Activated naive CD4-positive, alpha-beta T cell treated with anti-CD3 and anti-CD28 coated beads for 36 hours (primary cell): ENCODE results near the gene TMEM231. TPM values are rescaled to one million over a fixed set of nuclear protein-coding genes. Genes with fewer than 3 reads are reported as not detected.
"Not testable (repeated sequence)": the region's sequence is repeated elsewhere in the genome, so short reads cannot be mapped to it uniquely, and the experiment has no call there.

Experiments
- CTCF ChIA-PET: fragments of 350-600 bp; sonication (Branson Sonifier 250); formaldehyde crosslinking; loops from one replicate; lab custom pipeline; 2021; ENCODE audit warnings: antibody characterized with exemption; lab: Charles Lee
- DNase-seq: peaks from one replicate; pipeline ENCODE4 v3.0.0-alpha.2; 2020
- H3K27ac Mint-ChIP-seq: one replicate; pipeline ENCODE4 v1.8.0; 2021; ENCODE audit warnings: mild to moderate bottlenecking, mixed read lengths
- H3K27me3 Mint-ChIP-seq: one replicate; pipeline ENCODE4 v1.8.0; 2021; ENCODE audit warnings: low read depth, mixed read lengths
- H3K36me3 Mint-ChIP-seq: one replicate; pipeline ENCODE4 v1.8.0; 2021; ENCODE audit warnings: low read depth, mixed read lengths
- H3K4me1 Mint-ChIP-seq: one replicate; pipeline ENCODE4 v1.8.0; 2021; ENCODE audit warnings: low read depth, mixed read lengths
- H3K4me3 Mint-ChIP-seq: one replicate; pipeline ENCODE4 v1.8.0; 2021; ENCODE audit warnings: mild to moderate bottlenecking, moderate library complexity, mixed read lengths
- H3K9me3 Mint-ChIP-seq: one replicate; pipeline ENCODE4 v1.8.0; 2021; ENCODE audit warnings: mixed read lengths
- intact Hi-C: fragments of 100-400 bp; cut with micrococcal nuclease; formaldehyde crosslinking; loops from one replicate; pipeline ENCODE4 v1.15.1; 2023
- total RNA-seq, 2 experiments: library from RNA; stranded (reverse); gene quantifications; one replicate each; pipeline ENCODE4 v1.2.3, GENCODE V29; 2021

Gene TMEM231
- total RNA-seq, 2 experiments from 2014 or later, result 4.5 to 5.4 TPM

GRCh38 chr16:75565640-75566039, 9.6 kb upstream of the TMEM231 start:
- Mint-ChIP-seq H3K4me3 (peak overlapping the region; percentile 98), H3K36me3 (peaks cover 7% of the 10 kb centered on the region), H3K9me3 (no peaks in the 10 kb centered on the region), H3K27me3 (peaks cover 3% of the 10 kb centered on the region), H3K4me1 (peaks cover 36% of the 10 kb centered on the region), H3K27ac (peak overlapping the region; percentile 94)
- CTCF ChIA-PET, result interaction anchor here (1.1 to 2.7 kb wide), 6 partner anchors 49 to 366 kb away, joined by 4 to 13 read pairs (median 5); partner anchors contain the start of genes KARS1, TERF2IP and TMEM170A
- DNase-seq, result no peak
- intact Hi-C loops, result loop anchor here (1.0 to 10.0 kb wide), 10 partner anchors 9 to 1625 kb away; partner anchors contain the start of genes ADAT1, CFDP1, KARS1 and TERF2IP

GRCh38 chr16:75559564-75560372, 3.7 kb upstream of the TMEM231 start:
- Mint-ChIP-seq H3K4me3 (no peak overlapping the region), H3K27ac (no peak overlapping the region), H3K4me1 (peaks cover 5% of the 10 kb centered on the region), H3K9me3 (no peaks in the 10 kb centered on the region), H3K27me3 (peaks cover 8% of the 10 kb centered on the region), H3K36me3 (no peaks in the 10 kb centered on the region)
- intact Hi-C loops, result loop anchor here (10.0 kb wide), 1 partner anchor 545 kb away; no protein-coding TSS in a partner anchor
- DNase-seq, result no peak
- CTCF ChIA-PET, result interaction anchor here (1.1 kb wide), 1 partner anchor 95 kb away, joined by 5 read pairs; no protein-coding TSS in a partner anchor

DNA sequence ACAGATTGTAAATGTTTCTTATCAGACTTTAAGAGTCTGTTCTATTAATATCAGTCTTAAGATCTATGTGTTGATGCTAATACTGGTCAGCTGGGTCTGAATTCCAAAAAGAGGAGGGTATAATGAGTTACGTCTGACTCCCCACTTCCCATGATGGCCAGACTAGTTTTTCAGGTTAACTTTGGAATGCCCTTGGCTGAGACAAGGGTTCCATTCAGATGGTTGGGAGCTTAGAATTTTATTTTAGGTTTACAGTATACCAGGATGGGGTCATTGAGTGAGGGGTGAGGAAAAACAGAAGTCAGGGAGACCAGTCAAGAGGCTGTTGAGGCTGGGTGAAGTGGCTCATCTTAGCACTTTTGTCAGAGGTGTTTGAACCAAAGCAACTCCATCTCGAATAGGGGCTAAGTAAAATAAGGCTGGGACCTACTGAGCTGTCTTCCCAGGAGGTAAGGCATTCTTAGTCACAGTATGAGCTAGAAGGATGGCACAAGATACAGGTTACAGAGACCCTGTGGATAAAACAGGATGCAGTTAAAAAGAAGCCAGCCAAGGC, 2.9 kb upstream of the TMEM231 start:
- CTCF ChIA-PET, result interaction anchor here (1.1 kb wide), 1 partner anchor 94 kb away, joined by 5 read pairs; no protein-coding TSS in a partner anchor
- no peak for DNase-seq
- Mint-ChIP-seq H3K36me3 (no peaks in the 10 kb centered on the region), H3K4me3 (no peak overlapping the region), H3K27ac (no peak overlapping the region), H3K4me1 (peaks cover 5% of the 10 kb centered on the region), H3K27me3 (peaks cover 6% of the 10 kb centered on the region), H3K9me3 (no peaks in the 10 kb centered on the region)
- intact Hi-C loops, result no loop called here

- intact Hi-C loops, result loop anchor here (1.0 to 2.0 kb wide), 8 partner anchors 9 to 1634 kb away; partner anchors contain the start of genes ADAT1, CFDP1, KARS1 and TERF2IP
- peak overlapping the region; percentile 87 for H3K4me3 Mint-ChIP-seq
- DNase-seq, result no peak
- peak overlapping the region; percentile 77 for H3K27ac Mint-ChIP-seq
- peaks cover 5% of the 10 kb centered on the region for H3K4me1 Mint-ChIP-seq
- CTCF ChIA-PET, result interaction anchor here (1.2 to 3.4 kb wide), 3 partner anchors 39 to 91 kb away, joined by 4 to 13 read pairs (median 5); no protein-coding TSS in a partner anchor
- peaks cover 8% of the 10 kb centered on the region for H3K27me3 Mint-ChIP-seq
- no peaks in the 10 kb centered on the region for H3K9me3 Mint-ChIP-seq
- no peaks in the 10 kb centered on the region for H3K36me3 Mint-ChIP-seq
These were observed 439 bp upstream of the TMEM231 start for GRCh38 chr16:75556431-75556950.

- CTCF ChIA-PET, result interaction anchor here (1.4 to 3.4 kb wide), 2 partner anchors 38 to 60 kb away, joined by 5 to 13 read pairs; no protein-coding TSS in a partner anchor
- Mint-ChIP-seq H3K27me3 (peaks cover 8% of the 10 kb centered on the region), H3K4me3 (peak overlapping the region; percentile 87), H3K36me3 (no peaks in the 10 kb centered on the region), H3K9me3 (no peaks in the 10 kb centered on the region), H3K27ac (no peak overlapping the region), H3K4me1 (peaks cover 9% of the 10 kb centered on the region)
- intact Hi-C loops, result no loop called here
- DNase-seq, result peak; percentile 21
These were observed 792 bp downstream of the TMEM231 start for GRCh38 chr16:75555213-75555706.

DNA sequence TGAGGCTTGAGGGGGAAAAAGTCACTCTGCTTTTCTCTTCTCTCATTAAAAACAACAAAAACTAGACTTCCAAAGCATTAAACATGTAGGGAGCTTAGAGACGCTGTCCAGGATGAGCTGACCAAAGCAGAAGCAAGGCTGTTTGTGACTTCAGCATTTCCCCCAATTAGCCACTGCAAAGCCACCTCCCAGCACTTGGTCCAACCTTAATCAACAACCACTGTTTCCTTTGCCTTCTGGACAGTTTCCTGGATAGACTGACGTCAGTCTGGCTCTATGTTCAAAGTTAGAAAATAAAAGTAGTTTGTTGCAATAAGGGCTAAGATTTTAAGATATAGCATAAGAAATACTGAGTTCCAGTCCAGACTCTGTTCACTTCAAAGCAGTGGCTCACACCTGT, 3.1 kb downstream of the TMEM231 start:
- H3K4me3 Mint-ChIP-seq, result no peak overlapping the region
- intact Hi-C loops, result no loop called here
- no peak for DNase-seq
- CTCF ChIA-PET, result interaction anchor here (1.5 to 3.7 kb wide), 3 partner anchors 36 to 81 kb away, joined by 4 to 22 read pairs (median 12); no protein-coding TSS in a partner anchor
- no peaks in the 10 kb centered on the region for H3K9me3 Mint-ChIP-seq
- peaks cover 14% of the 10 kb centered on the region for H3K4me1 Mint-ChIP-seq
- H3K27me3 Mint-ChIP-seq, result peaks cover 4% of the 10 kb centered on the region
- H3K27ac Mint-ChIP-seq, result no peak overlapping the region
- no peaks in the 10 kb centered on the region for H3K36me3 Mint-ChIP-seq

GRCh38 chr16:75550211-75550662, 5.8 kb downstream of the TMEM231 start:
- peaks cover 12% of the 10 kb centered on the region for H3K4me1 Mint-ChIP-seq
- CTCF ChIA-PET, result interaction anchor here (0.6 to 3.7 kb wide), 10 partner anchors 19 to 316 kb away, joined by 3 to 27 read pairs (median 4); no protein-coding TSS in a partner anchor
- DNase-seq, result peak; percentile 69
- H3K36me3 Mint-ChIP-seq, result no peaks in the 10 kb centered on the region
- H3K9me3 Mint-ChIP-seq, result no peaks in the 10 kb centered on the region
- intact Hi-C loops, result loop anchor here (1.0 kb wide), 2 partner anchors 33 to 79 kb away; no protein-coding TSS in a partner anchor
- H3K27ac Mint-ChIP-seq, result no peak overlapping the region
- H3K4me3 Mint-ChIP-seq, result no peak overlapping the region
- H3K27me3 Mint-ChIP-seq, result peaks cover 4% of the 10 kb centered on the region

DNA sequence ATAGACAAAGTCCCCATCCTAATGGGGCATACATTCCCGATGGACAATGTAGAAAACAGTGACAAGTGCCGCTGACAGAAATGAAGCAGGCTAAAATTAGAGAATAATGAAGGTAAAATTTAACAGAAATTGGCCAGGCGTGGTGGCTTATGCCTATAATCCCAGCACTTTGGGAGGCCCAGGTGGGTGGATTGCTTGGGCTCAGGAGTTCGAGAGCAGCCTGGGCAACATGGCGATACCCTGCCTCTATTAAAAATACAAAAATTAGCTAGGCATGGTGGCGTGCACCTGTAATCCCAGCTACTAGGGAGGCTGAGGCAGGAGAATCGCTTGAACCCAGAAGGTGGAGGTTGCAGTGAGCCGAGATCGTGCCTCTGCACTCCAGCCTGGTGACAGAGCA, 7.6 kb downstream of the TMEM231 start:
- H3K9me3 Mint-ChIP-seq, H3K4me3 Mint-ChIP-seq, H3K4me1 Mint-ChIP-seq, intact Hi-C loops, H3K36me3 Mint-ChIP-seq, H3K27ac Mint-ChIP-seq, H3K27me3 Mint-ChIP-seq, CTCF ChIA-PET, DNase-seq: not testable (repeated sequence)

DNA sequence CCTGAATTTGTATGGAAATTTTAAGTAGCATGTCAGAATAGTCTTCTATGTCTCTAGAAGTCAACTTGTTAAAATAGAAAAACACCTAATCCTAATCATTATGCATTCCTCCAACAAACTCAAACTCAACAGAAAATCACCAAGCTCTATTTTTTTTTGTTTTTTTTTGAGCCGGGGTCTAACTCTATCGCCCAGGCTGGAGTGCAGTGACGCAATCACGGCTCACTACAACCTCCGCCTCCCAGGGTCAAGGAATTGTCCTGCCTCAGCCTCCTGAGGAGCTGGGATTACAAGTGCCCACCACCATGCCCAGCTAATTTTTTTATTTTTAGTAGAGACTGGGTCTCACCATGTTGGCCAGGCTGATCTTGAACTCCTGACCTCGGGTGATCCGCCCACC, 9.8 kb downstream of the TMEM231 start:
- H3K4me1 Mint-ChIP-seq, result peaks cover 9% of the 10 kb centered on the region
- peaks cover 3% of the 10 kb centered on the region for H3K36me3 Mint-ChIP-seq
- H3K27ac Mint-ChIP-seq, result no peak overlapping the region
- intact Hi-C loops, result no loop called here
- H3K27me3 Mint-ChIP-seq, result no peaks in the 10 kb centered on the region
- no peak for DNase-seq
- CTCF ChIA-PET, result interaction anchor here (0.6 kb wide), 1 partner anchor 264 kb away, joined by 3 read pairs; no protein-coding TSS in a partner anchor
- H3K4me3 Mint-ChIP-seq, result no peak overlapping the region
- H3K9me3 Mint-ChIP-seq, result no peaks in the 10 kb centered on the region

DNA sequence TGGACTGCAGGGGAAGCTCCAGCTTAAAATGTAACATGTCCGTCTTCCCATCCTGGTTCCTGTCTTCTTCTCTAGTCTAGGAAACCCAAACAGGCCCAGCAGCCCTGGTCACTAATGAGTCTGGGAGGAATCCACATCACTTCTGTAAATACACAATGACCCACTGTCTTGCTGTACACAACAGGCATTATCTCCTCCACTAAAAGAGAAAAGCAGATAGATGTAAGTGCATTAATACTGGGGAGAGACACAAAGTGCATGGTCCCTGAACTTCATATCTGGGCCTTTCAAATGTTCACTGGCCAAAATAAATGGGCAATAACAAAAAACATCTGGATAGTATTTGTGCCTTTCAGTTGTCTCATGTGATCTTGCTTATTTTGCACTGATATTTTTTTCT, 10.2 kb downstream of the TMEM231 start:
- intact Hi-C loops, H3K4me1 Mint-ChIP-seq, H3K9me3 Mint-ChIP-seq, H3K27me3 Mint-ChIP-seq, H3K4me3 Mint-ChIP-seq, DNase-seq, H3K36me3 Mint-ChIP-seq, H3K27ac Mint-ChIP-seq: not testable (repeated sequence)
- CTCF ChIA-PET, result interaction anchor here (0.6 kb wide), 1 partner anchor 264 kb away, joined by 3 read pairs; no protein-coding TSS in a partner anchor

GRCh38 chr16:75542462-75542861, 13.6 kb downstream of the TMEM231 start:
- H3K27me3 Mint-ChIP-seq, H3K36me3 Mint-ChIP-seq, H3K4me3 Mint-ChIP-seq, H3K9me3 Mint-ChIP-seq, DNase-seq, CTCF ChIA-PET, H3K27ac Mint-ChIP-seq, intact Hi-C loops, H3K4me1 Mint-ChIP-seq: not testable (repeated sequence)
